Measurements from ENCODE around the gene DLG1. TPM values are rescaled to one million over a fixed set of nuclear protein-coding genes. Genes with fewer than 3 reads are reported as not detected.

The DLG1 gene
- total and polyA plus RNA-seq, 2 experiments from 2014 or later, result 27.6 to 98.0 TPM

GRCh38 chr3:197125636-197126035, 172.8 kb downstream of the DLG1 start:
- H3K27me3 ChIP-seq (ENCODE audit: insufficient read depth), result no peaks in the 10 kb centered on the region
- H3K27ac Mint-ChIP-seq, result no peak overlapping the region
- H3K4me1 Mint-ChIP-seq, result no peaks in the 10 kb centered on the region
- H4K20me1 ChIP-seq (replicated peaks; ENCODE audit: insufficient read depth), result peaks cover 3% of the 10 kb centered on the region; the same call in 1 of the 2 replicates
- TF ChIP-seq STAT1 (IDR thresholded peaks at IDR 0.05; ENCODE audit: unreplicated experiment) (no peak), CREB1 (CRISPR knock-in tag; IDR thresholded peaks at IDR 0.05; ENCODE audit: low read depth) (no peak), REST (IDR thresholded peaks at IDR 0.05; ENCODE audit: unreplicated experiment) (no peak), EZH2phosphoT487 (IDR thresholded peaks at IDR 0.05; ENCODE audit: unreplicated experiment) (no peak), ZNF462 (CRISPR knock-in tag; IDR thresholded peaks at IDR 0.05) (no peak), EZH2 (IDR thresholded peaks at IDR 0.05; ENCODE audit: low read depth, unreplicated experiment) (no peak), NANOG (IDR thresholded peaks at IDR 0.05; ENCODE audit: borderline replicate concordance) (no peak), CTCF (conservative IDR thresholded peaks at IDR 0.05; ENCODE audit: low read depth in 2 of 2) (no peak), JUNB (IDR thresholded peaks at IDR 0.05; ENCODE audit: unreplicated experiment) (no peak), ETS1 (IDR thresholded peaks at IDR 0.05) (no peak), POLR2AphosphoS5 (IDR thresholded peaks at IDR 0.05; ENCODE audit: low read depth) (no peak), ZNF114 (CRISPR knock-in tag; IDR thresholded peaks at IDR 0.05) (no peak), ZNF331 (CRISPR knock-in tag; IDR thresholded peaks at IDR 0.05; ENCODE audit: low read depth) (no peak)
- ATAC-seq, result no peak
- no peaks in the 10 kb centered on the region for H3K9me2 ChIP-seq (ENCODE audit: insufficient read depth)
- no peak overlapping the region for H3K4me3 ChIP-seq
- no peaks in the 10 kb centered on the region for H3K27me3 Mint-ChIP-seq (ENCODE audit: insufficient read depth, low read depth, poor library complexity)
- DNase-seq (ENCODE audit: low spot score), result no peak
- H3K36me3 Mint-ChIP-seq (ENCODE audit: low read depth), result peaks cover 6% of the 10 kb centered on the region; the same call in 1 of the 3 replicates
- no peak overlapping the region for H3K27ac ChIP-seq (ENCODE audit: low read depth)
- no peak overlapping the region for H2AFZ ChIP-seq
- H3K4me2 ChIP-seq, result no peak overlapping the region
- no peaks in the 10 kb centered on the region for H3K79me2 ChIP-seq (replicated peaks; ENCODE audit: insufficient read depth)
- no peak overlapping the region for H3K4me3 Mint-ChIP-seq
- H3F3A ChIP-seq (replicated peaks; ENCODE audit: low read depth), result no peaks in the 10 kb centered on the region
- no peaks in the 10 kb centered on the region for H3K9me3 Mint-ChIP-seq
- no peaks in the 10 kb centered on the region for H3K36me3 ChIP-seq (ENCODE audit: insufficient read depth)
- no peaks in the 10 kb centered on the region for H3K4me1 ChIP-seq (ENCODE audit: insufficient read depth)
